Testis (tissue), 3 donors: Measurements from ENCODE around the gene SLC37A2. TPM values are rescaled to one million over a fixed set of nuclear protein-coding genes. Genes with fewer than 3 reads are reported as not detected.

ENCODE experiments used
- DNase-seq: peaks from one replicate; pipeline ENCODE4 v3.0.0-alpha.2; 2019
- H3K27ac ChIP-seq, 2 donors: fragments of 200-600 bp; sonication (generic); one replicate each; pipeline ENCODE4 v1.5.1; 2019
- H3K27me3 ChIP-seq: fragments of 200-600 bp; sonication (generic); one replicate; pipeline ENCODE4 v1.5.1; 2019
- H3K36me3 ChIP-seq: fragments of 200-600 bp; sonication (generic); one replicate; pipeline ENCODE4 v1.5.1; 2017; ENCODE audit warnings: low read depth; ENCODE audit errors: missing control alignments
- H3K4me1 ChIP-seq: fragments of 200-600 bp; sonication (generic); one replicate; pipeline ENCODE4 v1.5.1; 2019
- H3K4me3 ChIP-seq, 2 donors: fragments of 200-600 bp; sonication (generic); one replicate each; pipeline ENCODE4 v1.5.1; 2017 to 2019
- H3K9me3 ChIP-seq: fragments of 200-600 bp; sonication (generic); one replicate; pipeline ENCODE4 v1.5.1; 2017
- POLR2A ChIP-seq: fragments of 450-650 bp; IDR thresholded peaks from one replicate; pipeline ENCODE4 v1.6.1; 2017; ENCODE audit warnings: antibody characterized with exemption, mild to moderate bottlenecking, moderate library complexity
- WGBS, 2 donors: methylation state at CpG; one replicate each; pipeline ENCODE4 v1.1.5; 2018; 5-methylcytosine and 5-hydroxymethylcytosine counted together
- intact Hi-C: fragments of 100-400 bp; cut with DNase I; formaldehyde crosslinking; loops from one replicate; pipeline ENCODE4 v1.15.1; 2023; ENCODE audit warnings: low total_unique reads
- polyA plus RNA-seq: library from polyadenylated mRNA; stranded (reverse); fragments of 350-450 nt; fragmentation: Illumina TruSeq; extraction: RNeasy Lipid Tissue Mini Kit (QIAGEN cat#74804); gene quantifications from one replicate; pipeline ENCODE4 v1.2.3, GENCODE V29; 2014; ENCODE audit warnings: low read depth, low replicate concordance; ENCODE audit not compliant: insufficient read depth
- total RNA-seq, 2 donors: library from RNA; depleted of rRNA; stranded (reverse); fragments of >200 nt; gene quantifications; one replicate each; pipeline ENCODE4 v1.2.3, GENCODE V29; 2016
- TF ChIP-seq, protein P1 (sequence below), 3 experiments: fragments of 450-650 bp in 2 of 3; fragments of 200-600 bp in 1 of 3; sonication (generic) in 1 of 3; IDR thresholded peaks; one replicate each; pipeline ENCODE4 v1.5.1; 2016 to 2019; ENCODE audit warnings: antibody characterized with exemption in 3 of 3, mild to moderate bottlenecking in 2 of 3, moderate library complexity in 1 of 3

SLC37A2 gene
- total and polyA plus RNA-seq, 3 donors from 2014 or later = 3.0 to 7.6 (median 6.2) TPM

GRCh38 chr11:125101596-125101995 lies 38.5 kb downstream of the SLC37A2 start:
- Histone ChIP-seq H3K9me3 (no peaks in the 10 kb centered on the region), H3K27me3 (no peaks in the 10 kb centered on the region), H3K4me1 (no peaks in the 10 kb centered on the region), H3K27ac (no peak overlapping the region), H3K4me3 (no peak overlapping the region), H3K36me3 (no peaks in the 10 kb centered on the region)
- TF ChIP-seq, protein P1, sequence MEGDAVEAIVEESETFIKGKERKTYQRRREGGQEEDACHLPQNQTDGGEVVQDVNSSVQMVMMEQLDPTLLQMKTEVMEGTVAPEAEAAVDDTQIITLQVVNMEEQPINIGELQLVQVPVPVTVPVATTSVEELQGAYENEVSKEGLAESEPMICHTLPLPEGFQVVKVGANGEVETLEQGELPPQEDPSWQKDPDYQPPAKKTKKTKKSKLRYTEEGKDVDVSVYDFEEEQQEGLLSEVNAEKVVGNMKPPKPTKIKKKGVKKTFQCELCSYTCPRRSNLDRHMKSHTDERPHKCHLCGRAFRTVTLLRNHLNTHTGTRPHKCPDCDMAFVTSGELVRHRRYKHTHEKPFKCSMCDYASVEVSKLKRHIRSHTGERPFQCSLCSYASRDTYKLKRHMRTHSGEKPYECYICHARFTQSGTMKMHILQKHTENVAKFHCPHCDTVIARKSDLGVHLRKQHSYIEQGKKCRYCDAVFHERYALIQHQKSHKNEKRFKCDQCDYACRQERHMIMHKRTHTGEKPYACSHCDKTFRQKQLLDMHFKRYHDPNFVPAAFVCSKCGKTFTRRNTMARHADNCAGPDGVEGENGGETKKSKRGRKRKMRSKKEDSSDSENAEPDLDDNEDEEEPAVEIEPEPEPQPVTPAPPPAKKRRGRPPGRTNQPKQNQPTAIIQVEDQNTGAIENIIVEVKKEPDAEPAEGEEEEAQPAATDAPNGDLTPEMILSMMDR (IDR thresholded peaks at IDR 0.05) = no peak
- TF ChIP-seq POLR2A = no peak
- 84 to 90% methylated on average over 3 of the region's 3 CpGs for WGBS, 2 donors
- intact Hi-C loops = no loop called here
- DNase-seq = no peak

DNA sequence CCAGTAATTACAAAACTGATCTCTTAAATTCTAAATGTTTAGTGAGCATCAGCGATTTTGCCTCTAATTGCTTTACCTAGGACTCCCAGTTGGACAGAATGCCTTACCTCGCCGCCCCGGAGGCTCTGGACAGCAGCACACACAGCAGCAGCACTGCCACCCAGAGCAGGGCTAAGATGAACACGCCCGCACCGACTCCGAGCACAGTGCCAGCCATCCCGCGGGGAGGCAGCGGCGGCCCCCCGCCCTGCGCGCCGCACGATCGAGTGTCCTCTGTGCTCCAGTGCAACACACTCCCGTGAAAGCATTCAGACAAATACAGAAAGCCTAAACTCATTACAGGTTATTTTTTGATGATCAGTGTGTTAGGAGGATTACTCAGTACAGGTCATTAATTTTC lies 38.9 kb downstream of the SLC37A2 start:
- 85 to 92% methylated on average over 19 of the region's 19 CpGs for WGBS, 2 donors
- Histone ChIP-seq H3K36me3 (no peaks in the 10 kb centered on the region), H3K4me3 (no peak overlapping the region), H3K27me3 (no peaks in the 10 kb centered on the region), H3K4me1 (no peaks in the 10 kb centered on the region), H3K27ac (no peak overlapping the region), H3K9me3 (no peaks in the 10 kb centered on the region)
- intact Hi-C loops = no loop called here
- no peak for TF ChIP-seq POLR2A
- TF ChIP-seq, protein P1 (IDR thresholded peaks at IDR 0.05) = no peak
- DNase-seq = no peak

GRCh38 chr11:125102510-125102909 lies 39.4 kb downstream of the SLC37A2 start:
- Histone ChIP-seq H3K27ac (no peak overlapping the region), H3K4me1 (no peaks in the 10 kb centered on the region), H3K36me3 (no peaks in the 10 kb centered on the region), H3K4me3 (no peak overlapping the region), H3K27me3 (no peaks in the 10 kb centered on the region), H3K9me3 (no peaks in the 10 kb centered on the region)
- intact Hi-C loops = no loop called here
- WGBS, 2 donors = 92 to 94% methylated on average over 7 of the region's 7 CpGs
- no peak for DNase-seq
- no peak for TF ChIP-seq POLR2A

DNA sequence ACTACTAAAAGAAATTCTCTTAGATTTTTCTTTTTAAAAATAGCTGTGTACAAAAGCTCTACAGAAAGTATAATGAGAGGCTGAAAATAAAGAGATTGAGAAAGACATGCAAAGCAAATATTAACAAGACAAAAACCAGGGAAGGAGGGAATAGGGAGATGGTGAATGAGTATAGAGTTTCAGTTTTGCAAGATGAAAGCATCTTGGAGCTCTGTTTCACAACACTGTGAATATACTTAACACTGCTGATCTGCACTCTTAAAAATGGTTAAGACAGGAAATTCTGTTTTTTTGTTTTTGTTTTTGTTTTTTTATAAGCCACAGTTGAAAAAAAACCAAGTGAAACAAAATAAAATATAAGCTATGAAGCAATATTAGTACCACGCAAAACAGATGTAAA lies 42.8 kb downstream of the SLC37A2 start:
- Histone ChIP-seq H3K27ac (no peak overlapping the region), H3K9me3 (no peaks in the 10 kb centered on the region), H3K4me1 (no peaks in the 10 kb centered on the region), H3K36me3 (no peaks in the 10 kb centered on the region), H3K27me3 (no peaks in the 10 kb centered on the region), H3K4me3 (no peak overlapping the region)
- WGBS, 2 donors = 41 to 61% methylated on average over 1 of the region's 1 CpG
- DNase-seq = no peak
- intact Hi-C loops = no loop called here
- no peak for TF ChIP-seq POLR2A
- TF ChIP-seq, protein P1 (IDR thresholded peaks at IDR 0.05) = no peak

DNA sequence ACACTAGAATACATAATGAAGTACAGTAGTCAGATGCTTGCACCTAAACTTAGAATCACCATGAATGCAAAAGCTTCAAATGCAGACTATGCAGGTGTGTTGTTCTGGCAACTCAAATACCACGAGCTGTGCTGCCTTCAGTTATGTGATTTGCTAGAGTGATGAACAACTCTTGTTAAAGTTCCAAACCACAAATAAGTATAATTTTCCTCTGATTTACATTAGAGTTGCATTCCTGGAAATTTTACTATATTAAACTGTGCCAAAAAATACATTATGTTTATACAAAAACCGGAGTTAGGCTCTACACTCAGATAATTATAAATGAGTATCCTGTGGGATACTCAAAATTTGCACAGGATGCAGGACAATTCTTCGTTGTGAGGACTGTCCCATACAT lies 45.4 kb downstream of the SLC37A2 start:
- DNase-seq = no peak
- 81 to 83% methylated on average over 3 of the region's 3 CpGs for WGBS, 2 donors
- H3K4me1 ChIP-seq = no peaks in the 10 kb centered on the region

More for the DNA sequence above, 45.4 kb downstream of the SLC37A2 start:
- TF ChIP-seq, protein P1 (IDR thresholded peaks at IDR 0.05) = no peak
- TF ChIP-seq POLR2A = no peak
- Histone ChIP-seq H3K27ac (no peak overlapping the region), H3K36me3 (no peaks in the 10 kb centered on the region), H3K9me3 (no peaks in the 10 kb centered on the region), H3K27me3 (no peaks in the 10 kb centered on the region), H3K4me3 (no peak overlapping the region)
- intact Hi-C loops = no loop called here
